Left ventricle myocardium superior (tissue), 1 donor: Measurements from ENCODE around the gene VMO1. TPM values are rescaled to one million over a fixed set of nuclear protein-coding genes. Genes with fewer than 3 reads are reported as not detected.

Source experiments
- ATAC-seq: fragments of 200-7000 bp; cut with Tn5 transposase; one replicate; pipeline ENCODE4 v1.9.1; 2020; ENCODE audit warnings: mild to moderate bottlenecking, moderate library complexity
- DNase-seq: peaks from one replicate; pipeline ENCODE4 v3.0.0-alpha.2; 2020
- intact Hi-C: fragments of 100-400 bp; cut with micrococcal nuclease; formaldehyde crosslinking; loops from one replicate; pipeline ENCODE4 v1.11.0; 2022
- total RNA-seq: library from RNA; stranded (reverse); fragmentation: NEBNext Ultra II Directional; extraction: Animal tissue kit (Norgen Biotek cat#: 25700); gene quantifications from one replicate; pipeline ENCODE4 v1.2.1, GENCODE V29; 2021
- donor health status: DM: no; HTN: yes; CAD: no; lungs with severe emphysema.

The VMO1 gene
- total RNA-seq, 1 donor from 2014 or later = 0.69 TPM

- intact Hi-C loops = no loop called here
- DNase-seq (no peak), ATAC-seq (no peak)
Observed at GRCh38 chr17:4769628-4770027, 16.5 kb downstream of the VMO1 start.

GRCh38 chr17:4768298-4768697 is 17.9 kb downstream of the VMO1 start:
- ATAC-seq (no peak), DNase-seq (no peak)
- intact Hi-C loops = no loop called here

DNA sequence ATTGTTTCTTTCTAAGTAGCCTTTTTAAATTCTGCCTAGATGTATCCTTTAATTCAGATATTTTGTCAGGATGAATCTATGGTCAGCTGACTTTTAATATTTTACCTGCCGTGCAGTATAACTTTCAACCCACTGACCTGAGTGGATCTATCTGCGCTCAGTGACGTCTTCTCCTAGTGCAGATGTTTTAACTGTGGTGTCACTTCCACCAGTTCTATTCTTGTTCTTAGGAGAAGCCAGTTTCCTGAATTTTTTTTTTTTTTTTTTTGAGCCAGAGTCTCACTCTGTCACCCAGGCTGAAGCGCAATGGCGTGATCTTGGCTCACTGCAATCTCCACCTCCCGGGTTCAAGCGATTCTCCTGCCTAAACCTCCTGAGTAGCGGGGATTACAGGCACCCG is 19.4 kb downstream of the VMO1 start:
- ATAC-seq = peak; percentile 47
- intact Hi-C loops = no loop called here
- DNase-seq = no peak

- DNase-seq (no peak), ATAC-seq (peak; percentile 35)
- intact Hi-C loops = no loop called here
Observed at GRCh38 chr17:4766201-4766600, 20.0 kb downstream of the VMO1 start.

DNA sequence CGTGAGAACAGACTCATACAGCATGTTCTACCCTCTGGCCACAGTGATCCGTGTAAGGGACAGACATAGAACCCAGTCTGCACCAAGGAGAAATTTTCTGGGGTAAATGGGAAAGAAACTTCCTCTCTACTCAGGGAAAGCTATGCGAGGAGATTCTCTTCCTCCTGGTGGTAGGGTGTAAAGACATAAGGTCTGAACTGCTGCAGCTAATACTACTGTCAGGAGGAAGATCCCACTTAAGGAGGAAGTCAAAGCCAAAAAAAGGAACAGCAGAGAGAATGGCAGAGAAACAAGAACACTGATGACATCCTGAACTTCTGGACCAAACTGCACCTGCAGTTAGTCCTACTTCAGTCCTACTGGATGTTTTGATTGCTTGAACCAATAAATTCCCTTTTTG is 21.6 kb downstream of the VMO1 start:
- no peak for DNase-seq
- intact Hi-C loops = no loop called here
- peak; percentile 71 for ATAC-seq

DNA sequence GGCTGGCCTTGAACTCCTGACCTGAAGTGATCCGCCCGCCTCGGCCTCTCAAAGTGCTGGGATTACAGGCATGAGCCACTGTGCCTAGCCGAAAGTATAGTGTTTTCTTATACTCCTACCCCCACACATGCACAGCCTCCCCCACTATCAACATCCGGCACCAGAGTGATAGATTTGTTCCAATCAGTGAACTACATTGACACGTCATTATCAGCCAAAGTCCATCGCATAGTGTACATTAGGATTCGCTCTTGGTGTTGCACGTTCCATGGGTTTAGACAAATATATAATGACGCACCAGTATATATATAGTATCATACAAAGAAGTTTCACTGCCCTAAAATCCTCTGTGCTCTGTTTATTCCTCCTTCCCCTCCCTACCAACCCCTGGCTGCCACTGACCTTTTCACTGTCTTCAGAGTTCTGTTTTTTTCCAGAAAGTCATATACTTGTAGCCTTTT is 26.4 kb downstream of the VMO1 start:
- ATAC-seq (peak; percentile 23), DNase-seq (no peak)
- intact Hi-C loops = no loop called here

DNA sequence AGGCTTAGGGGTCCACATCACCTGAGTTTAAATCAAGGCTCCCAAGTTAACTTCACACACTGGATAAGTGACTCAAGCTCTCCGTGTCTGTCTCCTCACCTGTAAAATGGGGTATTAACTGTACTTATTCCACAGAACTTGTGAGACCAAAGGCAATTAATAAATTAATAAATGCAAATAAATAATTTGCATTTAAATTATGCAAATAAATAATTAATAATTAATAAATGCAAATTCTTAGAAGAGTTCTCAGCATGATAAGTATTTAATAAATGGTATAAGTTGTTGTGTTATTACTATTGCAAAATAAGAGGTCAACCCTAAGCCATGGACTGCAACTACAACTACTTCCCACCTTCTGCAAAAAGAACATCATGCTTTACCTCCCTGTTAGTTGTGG is 32.8 kb downstream of the VMO1 start:
- ATAC-seq (no peak), DNase-seq (no peak)
- intact Hi-C loops = no loop called here

DNA sequence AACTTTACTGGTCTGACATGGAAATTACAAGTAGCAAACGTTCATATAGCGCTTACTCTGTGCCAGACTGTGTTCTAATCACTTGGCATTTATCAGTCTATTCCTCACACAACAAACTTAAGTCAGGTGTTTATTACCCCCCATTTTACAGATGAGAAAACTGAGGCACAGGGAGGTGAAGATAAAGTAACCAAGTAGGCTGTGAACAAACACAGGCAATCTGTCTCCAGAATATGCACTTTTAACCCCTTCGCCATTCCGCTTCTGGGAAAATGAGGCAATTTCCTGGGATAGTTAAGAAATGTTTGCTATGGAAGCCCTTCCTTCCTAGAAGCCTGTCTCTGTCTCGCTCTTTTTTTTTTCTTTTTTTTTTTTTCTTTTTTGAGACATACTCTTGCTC is 34.2 kb downstream of the VMO1 start:
- DNase-seq = no peak
- no peak for ATAC-seq
- intact Hi-C loops = no loop called here

- no peak for ATAC-seq
- DNase-seq = no peak
- intact Hi-C loops = no loop called here
Observed at GRCh38 chr17:4750606-4751005, 35.6 kb downstream of the VMO1 start.

DNA sequence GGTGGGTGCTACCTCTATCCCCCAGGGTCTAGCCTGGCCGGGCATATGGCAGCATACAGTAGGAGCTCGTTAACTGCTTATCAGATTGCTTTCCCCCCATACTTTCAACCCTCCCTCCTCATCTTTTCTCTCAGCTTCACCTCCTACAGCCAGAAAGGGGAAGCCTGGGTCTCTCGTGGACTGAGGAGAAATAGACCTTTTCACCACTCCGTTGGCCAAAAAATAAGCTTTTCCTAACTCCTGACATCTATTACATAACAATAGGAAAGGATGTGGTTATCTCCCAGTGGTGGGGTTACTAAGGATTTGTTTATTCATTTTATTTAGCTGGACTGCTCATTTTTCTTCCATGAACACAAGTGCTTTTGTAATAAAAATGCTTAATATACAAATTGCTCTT is 37.5 kb downstream of the VMO1 start:
- intact Hi-C loops = no loop called here
- ATAC-seq (no peak), DNase-seq (no peak)

- peak; percentile 78 for ATAC-seq
- no peak for DNase-seq
- intact Hi-C loops = no loop called here
Observed at GRCh38 chr17:4747847-4748246, 38.3 kb downstream of the VMO1 start.

DNA sequence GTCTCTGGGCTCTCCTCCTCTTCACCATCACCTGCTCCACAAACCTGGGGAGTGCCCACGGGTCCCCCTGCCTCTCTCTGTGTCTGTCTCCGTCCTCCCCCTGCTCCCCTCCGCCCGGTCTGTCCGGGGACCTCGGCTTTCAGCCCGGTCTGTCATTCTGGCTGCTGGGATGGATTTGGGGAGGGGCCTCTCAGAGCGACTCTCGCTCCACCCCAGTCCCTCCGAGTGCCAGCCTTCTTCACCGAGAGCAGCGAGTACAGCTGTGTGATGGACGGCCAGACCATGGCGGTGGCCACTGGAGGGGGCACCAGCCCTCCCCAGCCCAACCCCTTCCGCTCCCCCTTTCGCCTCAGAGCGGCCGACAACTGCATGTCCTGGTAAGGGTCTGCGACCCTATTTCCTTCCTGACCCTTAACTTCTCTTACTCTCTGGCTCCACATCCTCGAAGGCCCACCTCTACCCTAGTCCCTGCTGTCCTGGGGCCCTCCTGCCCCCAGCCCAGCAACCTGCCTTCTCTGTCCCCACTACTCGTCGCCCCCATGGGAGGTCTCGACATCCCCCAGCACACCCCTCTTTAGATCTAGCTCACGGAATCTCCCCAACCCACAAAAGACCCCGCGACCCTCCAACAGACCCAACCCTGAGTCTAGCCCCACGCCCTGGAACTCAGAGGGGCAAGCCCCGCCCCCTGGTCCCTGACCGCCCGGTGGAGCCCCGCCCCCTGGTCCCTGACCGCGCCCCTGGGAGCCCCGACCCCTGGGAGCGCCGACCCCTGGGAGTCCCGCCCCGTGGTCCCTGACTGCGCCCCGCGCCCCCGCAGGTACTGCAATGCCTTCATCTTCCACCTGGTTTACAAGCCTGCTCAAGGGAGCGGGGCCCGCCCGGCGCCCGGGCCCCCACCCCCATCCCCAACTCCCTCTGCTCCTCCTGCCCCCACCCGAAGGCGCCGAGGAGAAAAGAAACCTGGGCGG is 40.9 kb downstream of the VMO1 start:
- intact Hi-C loops = no loop called here
- ATAC-seq (no peak), DNase-seq (peak; percentile 33)

GRCh38 chr17:4743898-4744297 is 42.3 kb downstream of the VMO1 start:
- intact Hi-C loops = no loop called here
- no peak for ATAC-seq
- no peak for DNase-seq

DNA sequence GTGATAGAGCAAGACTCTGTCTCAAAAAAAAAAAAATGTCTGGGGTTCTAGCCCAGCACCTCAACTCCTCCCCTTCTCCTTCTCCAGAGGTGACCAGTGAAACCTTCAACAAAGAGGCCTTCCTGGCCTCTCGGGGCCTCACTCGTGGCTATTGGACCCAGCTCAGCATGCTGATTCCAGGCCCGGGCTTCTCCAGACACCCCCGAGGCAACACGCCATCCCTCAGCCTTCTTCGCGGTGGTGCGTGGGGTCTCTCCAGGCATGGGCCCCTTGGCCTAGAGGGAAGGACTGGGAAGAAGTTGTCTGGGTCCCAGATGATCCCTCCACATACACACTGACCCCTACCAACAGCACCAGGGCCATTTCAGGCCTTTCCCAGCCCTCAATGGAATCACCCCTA is 42.9 kb downstream of the VMO1 start:
- ATAC-seq (no peak), DNase-seq (no peak)
- intact Hi-C loops = no loop called here

GRCh38 chr17:4742629-4743028 is 43.5 kb downstream of the VMO1 start:
- DNase-seq (no peak), ATAC-seq (no peak)
- intact Hi-C loops = no loop called here

DNA sequence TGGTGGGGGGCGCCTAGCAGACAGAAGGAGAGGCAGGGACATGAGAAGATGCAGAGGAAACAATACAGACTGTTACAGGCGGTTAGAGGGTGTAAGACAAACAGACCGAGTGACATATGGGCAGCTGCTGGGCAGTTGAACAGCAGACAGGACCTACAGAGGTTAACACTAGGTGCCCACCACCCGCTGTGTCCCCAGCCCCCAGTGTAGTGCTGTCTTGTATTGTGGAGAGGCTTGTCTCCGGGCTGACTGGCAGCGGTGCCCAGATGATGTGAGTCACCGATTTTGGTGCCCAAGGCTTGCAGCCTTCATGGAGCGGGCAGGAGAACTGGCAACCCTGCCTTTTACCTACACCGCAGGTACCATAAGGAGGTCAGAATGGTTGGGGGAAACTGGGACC is 44.0 kb downstream of the VMO1 start:
- no peak for ATAC-seq
- intact Hi-C loops = no loop called here

GRCh38 chr17:4741544-4741943 is 44.6 kb downstream of the VMO1 start:
- DNase-seq (no peak), ATAC-seq (no peak)
- intact Hi-C loops = no loop called here

More for the DNA sequence above, 44.0 kb downstream of the VMO1 start:
- no peak for DNase-seq

DNA sequence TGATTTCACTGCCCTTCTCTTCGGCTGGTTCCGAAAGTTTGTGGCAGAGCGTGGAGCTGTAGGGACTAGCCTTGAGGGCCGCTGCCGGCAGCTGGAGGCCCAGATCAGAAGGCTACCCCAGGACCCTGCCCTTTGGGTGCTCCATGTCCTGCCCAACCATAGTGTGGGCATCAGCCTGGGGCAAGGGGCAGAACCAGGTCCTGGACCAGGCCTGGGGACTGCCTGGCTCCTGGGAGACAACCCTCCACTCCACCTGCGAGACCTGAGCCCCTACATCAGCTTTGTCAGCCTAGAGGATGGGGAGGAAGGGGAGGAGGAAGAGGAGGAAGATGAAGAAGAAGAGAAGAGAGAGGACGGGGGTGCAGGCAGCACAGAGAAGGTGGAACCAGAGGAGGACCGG is 45.6 kb downstream of the VMO1 start:
- ATAC-seq (no peak), DNase-seq (no peak)
- intact Hi-C loops = no loop called here

GRCh38 chr17:4740025-4740351 is 46.2 kb downstream of the VMO1 start:
- no peak for ATAC-seq
- no peak for DNase-seq
- intact Hi-C loops = no loop called here

- intact Hi-C loops = no loop called here
- ATAC-seq (peak; percentile 81), DNase-seq (peak; percentile 74)
Observed at GRCh38 chr17:4739122-4740024, 46.8 kb downstream of the VMO1 start, which contains the start of the genes CXCL16 and ZMYND15. TSS of gene CXCL16 (minus strand) at chr17:4739928. CDS start at chr17:4739339, 589 bp downstream. TSS of gene ZMYND15 (plus strand) at chr17:4739833. CDS start at chr17:4740549, 716 bp downstream.
